ENCODE measurements around the gene RMI2.

GRCh38 chr16:11356573-11357331, 11.5 kb downstream of the RMI2 start:
- TF ChIP-seq ZEB2 (tag by site-specific recombination; IDR thresholded peaks at IDR 0.05): no peak
- 0 out of 2 replicates have a peak, but pooled peaks have one; percentile 10 for TF ChIP-seq CTCF (tag by site-specific recombination; IDR thresholded peaks at IDR 0.05)
- no peak for TF ChIP-seq ZBTB7A (tag by site-specific recombination; IDR thresholded peaks at IDR 0.05; ENCODE audit: low read depth)
- no peak for TF ChIP-seq ZNF560 (tag by site-specific recombination; IDR thresholded peaks at IDR 0.05; ENCODE audit: borderline replicate concordance)
- TF ChIP-seq ZNF777 (tag by site-specific recombination; IDR thresholded peaks at IDR 0.05; ENCODE audit: borderline replicate concordance): no peak
- no peak for TF ChIP-seq ZNF24 (tag by site-specific recombination; IDR thresholded peaks at IDR 0.05)
- TF ChIP-seq BCL6B (tag by site-specific recombination; IDR thresholded peaks at IDR 0.05): no peak
- TF ChIP-seq SCRT2 (tag by site-specific recombination; IDR thresholded peaks at IDR 0.05): no peak
- no peak for TF ChIP-seq SP2 (tag by site-specific recombination; IDR thresholded peaks at IDR 0.05)
